HepG2 (cell line): ENCODE results near the gene EIF1AD. TPM values are rescaled to one million over a fixed set of nuclear protein-coding genes. Genes with fewer than 3 reads are reported as not detected.

ENCODE experiments used
- ATAC-seq: fragments of 200-7000 bp; cut with Tn5 transposase; 3 replicates; pipeline ENCODE4 v1.9.1; 2020; ENCODE audit warnings: mild to moderate bottlenecking, moderate library complexity
- BruUV-seq: library from RNA; stranded (reverse); fragments of 400-500 nt; replicated peaks from 2 replicates; lab custom pipeline; 2021; lab: Mats Ljungman, UMichigan
- CTCF ChIA-PET: fragments of 300-600 bp; formaldehyde crosslinking; extraction: SDS; loops from one replicate; lab custom pipeline; 2021; ENCODE audit warnings: low total read pairs, inconsistent platforms, low intra/inter-chr PET ratio; lab: Yijun Ruan, JAX
- POLR2A ChIA-PET: fragments of 350-600 bp; sonication (Branson Sonifier 250); formaldehyde crosslinking; loops from one replicate; lab custom pipeline; 2020; ENCODE audit warnings: antibody characterized with exemption, inconsistent platforms; lab: Yijun Ruan, JAX
- DNase-seq: peaks from one replicate; pipeline ENCODE4 v3.0.0-alpha.2; 2015; ENCODE audit warnings: low spot score
- FAIRE-seq: peaks from 3 replicates; lab custom pipeline; 2011; peaks lifted over from hg19 to GRCh38; lab: Jason Lieb, UNC
- H2AFZ ChIP-seq: one replicate; pipeline ENCODE4 v1.6.1; 2011; ENCODE audit warnings: low read length, inconsistent platforms
- H3K27ac ChIP-seq: fragments of 300-600 bp; 3 replicates; pipeline ENCODE4 v1.8.0; 2011; ENCODE audit warnings: mixed run types, mild to moderate bottlenecking, mixed read lengths, low read length, inconsistent platforms; ENCODE audit not compliant: insufficient read depth; ENCODE audit errors: extremely low read length
- H3K27me3 ChIP-seq, 2 experiments: fragments of 200-600 bp in 1 of 2; 2 replicates in 1 of 2; 3 replicates in 1 of 2; pipeline versions ENCODE4 v1.6.0 to v1.8.0; 2011; ENCODE audit warnings: low read length in 2 of 2, mild to moderate bottlenecking in 2 of 2, moderate library complexity in 2 of 2, inconsistent platforms in 1 of 2; ENCODE audit not compliant: insufficient read depth in 2 of 2, control insufficient read depth in 1 of 2
- H3K36me3 ChIP-seq, 2 experiments: fragments of 200-600 bp in 1 of 2; replicated peaks in 1 of 2; 2 replicates in 1 of 2; 3 replicates in 1 of 2; pipeline versions ENCODE4 v1.5.1 to v1.8.0; 2011; ENCODE audit warnings: low read length in 2 of 2, inconsistent platforms in 1 of 2; ENCODE audit not compliant: insufficient read depth in 2 of 2, control insufficient read depth in 1 of 2
- H3K4me1 ChIP-seq: 2 replicates; pipeline ENCODE4 v1.5.1; 2012; ENCODE audit warnings: low read length, inconsistent platforms; ENCODE audit not compliant: insufficient read depth
- H3K4me2 ChIP-seq: 2 replicates; pipeline ENCODE4 v1.6.0; 2011; ENCODE audit warnings: low read depth, low read length, inconsistent platforms
- H3K4me3 ChIP-seq, 3 experiments: fragments of 200-600 bp in 1 of 3; sonication (generic), shearing (Covaris generic) in 1 of 3; replicated peaks in 1 of 3; 2 replicates each; pipeline ENCODE4 v1.5.1; 2011 to 2016; ENCODE audit warnings: low read length in 3 of 3, inconsistent platforms in 2 of 3, low read depth in 2 of 3, mild to moderate bottlenecking in 2 of 3, control low read depth in 1 of 3, mixed read lengths in 1 of 3; ENCODE audit not compliant: insufficient read depth in 1 of 3
- H3K79me2 ChIP-seq: one replicate; pipeline ENCODE4 v1.6.1; 2011; ENCODE audit warnings: low read length, inconsistent platforms; ENCODE audit not compliant: insufficient read depth
- H3K9ac ChIP-seq: 2 replicates; pipeline ENCODE4 v1.6.0; 2011; ENCODE audit warnings: mild to moderate bottlenecking, low read depth, low read length, inconsistent platforms; ENCODE audit not compliant: insufficient read depth
- H3K9me3 ChIP-seq: 2 replicates; pipeline ENCODE4 v1.5.1; 2012; ENCODE audit warnings: mild to moderate bottlenecking, low read length
- H4K20me1 ChIP-seq: 2 replicates; pipeline ENCODE4 v1.6.0; 2011; ENCODE audit warnings: inconsistent platforms, mild to moderate bottlenecking, low read length, moderate library complexity; ENCODE audit not compliant: insufficient read depth
- ATF4 ChIP-seq, 2 experiments: fragments of 450-650 bp in 1 of 2; sonication (generic) in 1 of 2; formaldehyde crosslinking; IDR thresholded peaks; 2 replicates each; pipeline versions ENCODE4 v1.5.0 to v1.8.0; 2020 to 2022; ENCODE audit warnings: mild to moderate bottlenecking in 1 of 2, missing genetic modification reagents in 1 of 2
- GMEB1 ChIP-seq: sonication (generic); formaldehyde crosslinking; IDR thresholded peaks from 2 replicates; pipeline ENCODE4 v1.5.1; 2020; ENCODE audit warnings: missing genetic modification reagents, mild to moderate bottlenecking, borderline replicate concordance
- IRF9 ChIP-seq: sonication (generic); formaldehyde crosslinking; IDR thresholded peaks from 2 replicates; pipeline ENCODE4 v1.8.0; 2022; ENCODE audit warnings: missing genetic modification reagents, mild to moderate bottlenecking, borderline replicate concordance
- NONO ChIP-seq, 2 experiments: fragments of 450-650 bp in 1 of 2; sonication (generic) in 1 of 2; formaldehyde crosslinking in 1 of 2; IDR thresholded peaks in 1 of 2; conservative IDR thresholded peaks in 1 of 2; 2 replicates each; pipeline versions ENCODE4 v1.6.1 to v1.8.0; 2017 to 2022; ENCODE audit warnings: mild to moderate bottlenecking in 1 of 2, missing genetic modification reagents in 1 of 2, moderate library complexity in 1 of 2
- ZNF17 ChIP-seq: sonication (generic); formaldehyde crosslinking; IDR thresholded peaks from 2 replicates; pipeline ENCODE4 v1.5.0; 2020; ENCODE audit warnings: mild to moderate bottlenecking, missing genetic modification reagents
- WGBS: methylation state at CpG from one replicate; pipeline ENCODE4 v1.1.6; 2017; ENCODE audit warnings: low lambda C conversion rate; 5-methylcytosine and 5-hydroxymethylcytosine counted together
- in situ Hi-C: cut with HindIII; loops from 2 replicates; pipeline ENCODE4 v1.10.0; 2017; ENCODE audit warnings: low pct_unique_long_range_greater_than_20kb; ENCODE audit not compliant: extremely low pct_ligation_motif_present
- intact Hi-C: fragments of 100-400 bp; cut with micrococcal nuclease; formaldehyde crosslinking; loops from one replicate; pipeline ENCODE4 v1.10.0; 2022; ENCODE audit not compliant: unreplicated experiment
- polyA plus RNA-seq, 8 experiments: library from polyadenylated mRNA; depleted of rRNA in 3 of 8; stranded (reverse) in 7 of 8; unstranded in 1 of 8; fragments of >200 nt; fragmentation: Illumina TruSeq in 4 of 8; extraction: Trizol in 4 of 8; gene quantifications; 2 replicates each; pipeline versions ENCODE4 v1.2.1 to v1.2.3, GENCODE V29; 2011 to 2016; ENCODE audit warnings: low read depth in 4 of 8, missing spikeins in 1 of 8, mixed read lengths in 1 of 8; ENCODE audit not compliant: insufficient read depth in 1 of 8
- total RNA-seq, 5 experiments: library from RNA; depleted of rRNA; stranded (reverse); fragments of >200 nt; fragmentation: Illumina TruSeq; extraction: Trizol; gene quantifications; 2 replicates each; pipeline ENCODE4 v1.2.3, GENCODE V29; 2016; ENCODE audit warnings: low read depth in 1 of 5

EIF1AD gene
- total and polyA plus RNA-seq, 2 of the 13 experiments (the other 11 are each of a cell fraction or from before 2014, with no cell fraction given), result 18.2 to 30.8 TPM

- no peaks in the 10 kb centered on the region for H3K36me3 ChIP-seq
- no peaks in the 10 kb centered on the region for H3K79me2 ChIP-seq
- H3K27me3 ChIP-seq, result peaks cover 6 to 44% of the 10 kb centered on the region in 2 experiments; a peak in 4 of 5 replicates
- H3K4me3 ChIP-seq, result peak overlapping the region in 1 of 3 experiments; percentile 22; a peak in 1 of 6 replicates
- ATAC-seq (no peak), FAIRE-seq (no peak)
- H3K27ac ChIP-seq, result no peak overlapping the region
- peak overlapping the region; percentile 54 for H3K4me2 ChIP-seq
- intact Hi-C loops (no loop called here), in situ Hi-C loops (no loop called here)
- CTCF ChIA-PET, result interaction anchor here (1.1 to 1.6 kb wide), 2 partner anchors 22 to 56 kb away, joined by 3 to 8 read pairs; no protein-coding TSS in a partner anchor
- 30% methylated on average over 5 of the region's 6 CpGs for WGBS
- H3K9ac ChIP-seq, result no peak overlapping the region
- H2AFZ ChIP-seq, result no peak overlapping the region
- POLR2A ChIA-PET, result interaction anchor here (0.6 to 1.3 kb wide), 4 partner anchors 8 to 17 kb away, joined by 3 to 5 read pairs (median 4); no protein-coding TSS in a partner anchor
- H3K9me3 ChIP-seq, result no peaks in the 10 kb centered on the region
- no TSS peak for BruUV-seq
- peaks cover 22% of the 10 kb centered on the region for H3K4me1 ChIP-seq
- H4K20me1 ChIP-seq, result no peaks in the 10 kb centered on the region
- TF ChIP-seq GMEB1 (CRISPR knock-in tag) (0 out of 2 replicates have a peak, but pooled peaks have one; percentile 6), NONO (IDR thresholded peaks at IDR 0.05) (no peak), NONO (CRISPR knock-in tag; conservative IDR thresholded peaks at IDR 0.05) (0 out of 2 replicates have a peak, but pooled peaks have one; percentile 32), ZNF17 (CRISPR knock-in tag) (no peak), IRF9 (0 out of 2 replicates have a peak, but pooled peaks have one; percentile 21), ATF4 (CRISPR knock-in tag; IDR thresholded peaks at IDR 0.05) (0 out of 4 replicates have a peak, but pooled peaks of 1 of the 2 experiments have one; percentile 15)
- TF ChIP-seq, all 625 proteins: peak for 4
- DNase-seq, result no peak
Measured at GRCh38 chr11:66044757-66045156, 42.8 kb upstream of the EIF1AD start.
